OCI-LY7 (cell line): ENCODE data around the gene LRRFIP2. TPM values are rescaled to one million over a fixed set of nuclear protein-coding genes. Genes with fewer than 3 reads are reported as not detected.

Experiments
- BruUV-seq: library from RNA; stranded (reverse); fragments of 400-500 nt; replicated peaks from 2 replicates; lab custom pipeline; 2021; lab: Mats Ljungman, UMichigan
- CTCF ChIA-PET: fragments of 300-600 bp; sonication (Branson Sonifier 250); formaldehyde crosslinking; loops from one replicate; lab custom pipeline; 2022; ENCODE audit warnings: antibody characterized with exemption; ENCODE audit not compliant: unreplicated experiment; lab: Charles Lee
- POLR2A ChIA-PET: fragments of 300-600 bp; sonication (Branson Sonifier 250); formaldehyde crosslinking; loops from one replicate; lab custom pipeline; 2022; ENCODE audit warnings: antibody characterized with exemption; lab: Charles Lee
- DNase-seq: peaks from one replicate; pipeline ENCODE4 v3.0.0-alpha.2; 2015; ENCODE audit warnings: low spot score
- H2AFZ ChIP-seq: fragments of 200-600 bp; sonication (generic), shearing (Covaris generic); 2 replicates; pipeline ENCODE4 v1.6.1; 2014; ENCODE audit warnings: mild to moderate bottlenecking, antibody characterized with exemption, low read length, moderate library complexity
- H3K27ac ChIP-seq: fragments of 200-600 bp; sonication (generic); 2 replicates; pipeline ENCODE4 v1.5.1; 2014; ENCODE audit warnings: mixed run types, low read depth, mild to moderate bottlenecking, moderate library complexity, low read length, inconsistent platforms; ENCODE audit not compliant: poor library complexity, severe bottlenecking
- H3K36me3 ChIP-seq: fragments of 200-600 bp; sonication (generic); 2 replicates; pipeline ENCODE4 v1.6.1; 2014; ENCODE audit warnings: mild to moderate bottlenecking, antibody characterized with exemption, low read length, moderate library complexity, mixed read lengths; ENCODE audit not compliant: insufficient read depth
- H3K4me1 ChIP-seq: fragments of 200-600 bp; sonication (generic); 2 replicates; pipeline ENCODE4 v1.5.1; 2014; ENCODE audit warnings: mild to moderate bottlenecking, low read length; ENCODE audit not compliant: insufficient read depth, poor library complexity, severe bottlenecking
- H3K4me2 ChIP-seq: fragments of 200-600 bp; sonication (generic); 2 replicates; pipeline ENCODE4 v1.6.1; 2014; ENCODE audit warnings: mild to moderate bottlenecking, low read length
- H3K4me3 ChIP-seq: fragments of 200-600 bp; sonication (generic); 2 replicates; pipeline ENCODE4 v1.5.1; 2014; ENCODE audit warnings: mild to moderate bottlenecking, low read depth, low read length; ENCODE audit not compliant: poor library complexity, severe bottlenecking
- H3K79me2 ChIP-seq: fragments of 200-600 bp; sonication (generic); 2 replicates; pipeline ENCODE4 v1.6.1; 2016; ENCODE audit warnings: low read depth, mild to moderate bottlenecking, low read length, moderate library complexity, mixed read lengths; ENCODE audit not compliant: insufficient read depth
- H3K9me2 ChIP-seq: fragments of 200-600 bp; sonication (generic); 2 replicates; pipeline ENCODE4 v1.6.1; 2016; ENCODE audit warnings: mild to moderate bottlenecking, low read length, mixed read lengths; ENCODE audit not compliant: insufficient read depth
- H3K9me3 ChIP-seq: fragments of 200-600 bp; sonication (generic); 2 replicates; pipeline ENCODE4 v1.6.1; 2014; ENCODE audit warnings: mild to moderate bottlenecking, mixed run types, low read length, mixed read lengths
- H4K20me1 ChIP-seq: fragments of 200-600 bp; sonication (generic); 2 replicates; pipeline ENCODE4 v1.6.1; 2014; ENCODE audit warnings: mild to moderate bottlenecking, antibody characterized with exemption, low read length, moderate library complexity, mixed read lengths; ENCODE audit not compliant: insufficient read depth
- CTCF ChIP-seq: fragments of 200-600 bp; sonication (generic); conservative IDR thresholded peaks from 2 replicates; pipeline ENCODE4 v1.5.1; 2014; ENCODE audit warnings: mild to moderate bottlenecking, antibody characterized with exemption, low read length, moderate library complexity, mixed read lengths
- EZH2phosphoT487 ChIP-seq: fragments of 200-600 bp; sonication (generic); IDR thresholded peaks from 2 replicates; pipeline ENCODE4 v1.6.1; 2018; ENCODE audit warnings: low read depth, borderline replicate concordance, mild to moderate bottlenecking, mixed run types, antibody characterized with exemption, low read length, moderate library complexity, mixed read lengths
- intact Hi-C: fragments of 100-400 bp; cut with micrococcal nuclease; formaldehyde crosslinking; loops from one replicate; pipeline ENCODE4 v1.10.0; 2022; ENCODE audit not compliant: unreplicated experiment
- total RNA-seq, 2 experiments: library from RNA; depleted of rRNA in 1 of 2; stranded (reverse); fragments of >200 nt in 1 of 2; shearing (Covaris generic) in 1 of 2; gene quantifications; 2 replicates each; pipeline ENCODE4 v1.2.3, GENCODE V29; 2014 to 2022

The LRRFIP2 gene
- total RNA-seq, 2 experiments from 2014 or later: 23.7 to 37.3 TPM

GRCh38 chr3:37194533-37194932 is 20.2 kb upstream of the LRRFIP2 start:
- H3K36me3 ChIP-seq: no peaks in the 10 kb centered on the region
- H2AFZ ChIP-seq: no peak overlapping the region
- H3K27ac ChIP-seq: no peak overlapping the region
- no peaks in the 10 kb centered on the region for H3K4me1 ChIP-seq
- POLR2A ChIA-PET: interaction anchor here (0.7 kb wide), 1 partner anchor 162 kb away, joined by 8 read pairs; no protein-coding TSS in a partner anchor
- H3K9me3 ChIP-seq: no peaks in the 10 kb centered on the region
- BruUV-seq: no TSS peak
- CTCF ChIA-PET: no interaction called here
- intact Hi-C loops: no loop called here
- H3K4me2 ChIP-seq: no peak overlapping the region
- no peaks in the 10 kb centered on the region for H3K79me2 ChIP-seq
- H4K20me1 ChIP-seq: no peaks in the 10 kb centered on the region
- TF ChIP-seq CTCF (no peak), EZH2phosphoT487 (no peak)
- H3K4me3 ChIP-seq: no peak overlapping the region
- no peak for DNase-seq
- H3K9me2 ChIP-seq: no peaks in the 10 kb centered on the region

GRCh38 chr3:37190667-37191066 is 16.3 kb upstream of the LRRFIP2 start:
- Histone ChIP-seq H3K9me2 (no peaks in the 10 kb centered on the region), H3K4me3 (no peak overlapping the region), H3K4me2 (no peak overlapping the region), H3K27ac (no peak overlapping the region), H3K4me1 (no peaks in the 10 kb centered on the region), H3K79me2 (no peaks in the 10 kb centered on the region), H3K9me3 (no peaks in the 10 kb centered on the region), H4K20me1 (no peaks in the 10 kb centered on the region), H2AFZ (no peak overlapping the region), H3K36me3 (no peaks in the 10 kb centered on the region)
- no peak for DNase-seq
- no TSS peak for BruUV-seq
- TF ChIP-seq EZH2phosphoT487 (no peak), CTCF (no peak)
- ChIA-PET CTCF (no interaction called here), POLR2A (interaction anchor here (0.9 kb wide), 2 partner anchors 17 to 633 kb away, joined by 3 to 4 read pairs; partner anchors contain the start of gene LRRFIP2)
- intact Hi-C loops: no loop called here

GRCh38 chr3:37189109-37189508 is 14.7 kb upstream of the LRRFIP2 start:
- Histone ChIP-seq H3K9me2 (no peaks in the 10 kb centered on the region), H3K4me1 (no peaks in the 10 kb centered on the region), H3K9me3 (no peaks in the 10 kb centered on the region), H3K36me3 (no peaks in the 10 kb centered on the region), H3K4me3 (no peak overlapping the region), H3K4me2 (no peak overlapping the region), H3K27ac (no peak overlapping the region), H3K79me2 (no peaks in the 10 kb centered on the region), H2AFZ (no peak overlapping the region), H4K20me1 (no peaks in the 10 kb centered on the region)
- ChIA-PET POLR2A (interaction anchor here (0.7 kb wide), 2 partner anchors 15 to 140 kb away, joined by 3 to 4 read pairs; no protein-coding TSS in a partner anchor), CTCF (no interaction called here)
- TF ChIP-seq EZH2phosphoT487 (no peak), CTCF (no peak)
- no TSS peak for BruUV-seq
- DNase-seq: no peak
- intact Hi-C loops: no loop called here
